Neuronal stem cell (in vitro differentiated cells): ENCODE data around the gene RELL2.
A peak's percentile ranks its signal among the peaks of the same experiment; 100 is the strongest.

ENCODE experiments used
- DNase-seq: peaks from one replicate; pipeline ENCODE4 v3.0.0-alpha.2; 2013; ENCODE audit warnings: low spot score
- H2AFZ ChIP-seq: one replicate; pipeline ENCODE4 v1.6.1; 2013; ENCODE audit warnings: mild to moderate bottlenecking, low read length, inconsistent platforms
- H2AK5ac ChIP-seq: 2 replicates; pipeline ENCODE4 v1.6.1; 2013; ENCODE audit warnings: low read depth, mild to moderate bottlenecking, inconsistent platforms, low read length, moderate library complexity, mixed read lengths
- H2BK120ac ChIP-seq: 2 replicates; pipeline ENCODE4 v1.6.1; 2013; ENCODE audit warnings: low read depth, mild to moderate bottlenecking, inconsistent platforms, low read length, moderate library complexity, mixed read lengths
- H2BK12ac ChIP-seq: one replicate; pipeline ENCODE4 v1.6.1; 2013; ENCODE audit warnings: low read length, inconsistent platforms
- H2BK15ac ChIP-seq: 2 replicates; pipeline ENCODE4 v1.6.1; 2013; ENCODE audit warnings: mild to moderate bottlenecking, low read length, inconsistent platforms, mixed read lengths
- H2BK5ac ChIP-seq: one replicate; pipeline ENCODE4 v1.6.1; 2013; ENCODE audit warnings: inconsistent platforms, mild to moderate bottlenecking, low read length, moderate library complexity
- H3K14ac ChIP-seq: one replicate; pipeline ENCODE4 v1.6.1; 2013; ENCODE audit warnings: low read length, inconsistent platforms
- H3K18ac ChIP-seq: 2 replicates; pipeline ENCODE4 v1.6.1; 2013; ENCODE audit warnings: low read length, inconsistent platforms
- H3K23ac ChIP-seq: 2 replicates; pipeline ENCODE4 v1.6.1; 2013; ENCODE audit warnings: low read depth, mild to moderate bottlenecking, mixed read lengths, low read length, inconsistent platforms; ENCODE audit not compliant: poor library complexity
- H3K27ac ChIP-seq: replicated peaks from 3 replicates; pipeline ENCODE4 v1.5.1; 2013; ENCODE audit warnings: low read length, inconsistent platforms
- H3K27me3 ChIP-seq, 3 experiments: 2 replicates each; pipeline ENCODE4 v1.6.1; 2013; ENCODE audit warnings: low read length in 3 of 3, mild to moderate bottlenecking in 2 of 3, inconsistent platforms in 1 of 3, low read depth in 1 of 3, mixed read lengths in 1 of 3, moderate library complexity in 1 of 3; ENCODE audit not compliant: control insufficient read depth in 3 of 3, insufficient read depth in 3 of 3
- H3K36me3 ChIP-seq, 2 donors: replicated peaks in 1 of 2; 2 replicates each; pipeline ENCODE4 v1.6.1; 2013; ENCODE audit warnings: low read length in 2 of 2; ENCODE audit not compliant: control insufficient read depth in 2 of 2, insufficient read depth in 2 of 2
- H3K4ac ChIP-seq: 2 replicates; pipeline ENCODE4 v1.6.1; 2013; ENCODE audit warnings: inconsistent platforms, mild to moderate bottlenecking, low read length, moderate library complexity
- H3K4me1 ChIP-seq, 2 donors: 1 replicate in 1 of 2; 2 replicates in 1 of 2; pipeline ENCODE4 v1.6.1; 2013; ENCODE audit warnings: low read length in 2 of 2, low read depth in 1 of 2; ENCODE audit not compliant: control insufficient read depth in 2 of 2, insufficient read depth in 1 of 2
- H3K4me2 ChIP-seq: one replicate; pipeline ENCODE4 v1.6.1; 2013; ENCODE audit warnings: mild to moderate bottlenecking, low read length, inconsistent platforms; ENCODE audit not compliant: insufficient read depth, poor library complexity, severe bottlenecking
- H3K4me3 ChIP-seq, 2 donors: 2 replicates each; pipeline ENCODE4 v1.5.1; 2013; ENCODE audit warnings: low read length in 2 of 2, mild to moderate bottlenecking in 2 of 2, inconsistent platforms in 1 of 2, moderate library complexity in 1 of 2
- H3K79me1 ChIP-seq: one replicate; pipeline ENCODE4 v1.6.1; 2013; ENCODE audit warnings: low read depth, mild to moderate bottlenecking, inconsistent platforms, low read length, moderate library complexity
- H3K9ac ChIP-seq: one replicate; pipeline ENCODE4 v1.6.1; 2013; ENCODE audit warnings: mild to moderate bottlenecking, low read depth, low read length, inconsistent platforms; ENCODE audit not compliant: poor library complexity
- H3K9me3 ChIP-seq, 2 donors: replicated peaks in 1 of 2; 2 replicates each; pipeline versions ENCODE3 to v1.6.1; 2013; ENCODE audit warnings: low read length in 2 of 2, mild to moderate bottlenecking in 2 of 2, inconsistent platforms in 1 of 2, low read depth in 1 of 2, mixed read lengths in 1 of 2, moderate library complexity in 1 of 2; ENCODE audit not compliant: control insufficient read depth in 2 of 2, insufficient read depth in 1 of 2
- H4K8ac ChIP-seq: one replicate; pipeline ENCODE4 v1.6.1; 2013; ENCODE audit warnings: low read depth, mild to moderate bottlenecking, inconsistent platforms, low read length, moderate library complexity
- H4K91ac ChIP-seq: one replicate; pipeline ENCODE4 v1.6.1; 2013; ENCODE audit warnings: low read length, low read depth, mild to moderate bottlenecking, inconsistent platforms; ENCODE audit not compliant: poor library complexity
- WGBS, 2 donors: extraction: QIAGEN DNeasy Blood & Tissue Kit; methylation state at CpG; one replicate each; pipeline ENCODE4 v1.1.7; 2013; ENCODE audit warnings: missing lambda C conversion rate in 2 of 2, mixed read lengths in 1 of 2; ENCODE audit not compliant: insufficient read length in 2 of 2, insufficient replicate concordance in 1 of 2; ENCODE audit errors: extremely low coverage in 2 of 2; 5-methylcytosine and 5-hydroxymethylcytosine counted together

Gene RELL2

GRCh38 chr5:141655020-141655419 lies 18.2 kb downstream of the RELL2 start:
- H2AFZ ChIP-seq, result no peak overlapping the region

GRCh38 chr5:141656396-141656795 lies 19.6 kb downstream of the RELL2 start:
- no peaks in the 10 kb centered on the region for H3K79me1 ChIP-seq
- H3K4me2 ChIP-seq, result no peak overlapping the region
- no peak overlapping the region for H2BK12ac ChIP-seq
- no peak overlapping the region for H3K27ac ChIP-seq
- no peak overlapping the region for H2BK120ac ChIP-seq
- H3K4me3 ChIP-seq, result no peak overlapping the region
- H3K9ac ChIP-seq, result no peak overlapping the region
- H3K27me3 ChIP-seq, result no peaks in the 10 kb centered on the region
- H4K91ac ChIP-seq, result no peak overlapping the region
- peaks cover 0 to 3% of the 10 kb centered on the region in 2 donors for H3K4me1 ChIP-seq
- H2AFZ ChIP-seq, result no peak overlapping the region
- no peak overlapping the region for H2BK5ac ChIP-seq
- H2BK15ac ChIP-seq, result no peak overlapping the region
- H2AK5ac ChIP-seq, result no peak overlapping the region
- no peak overlapping the region for H3K14ac ChIP-seq
- H3K23ac ChIP-seq, result no peak overlapping the region
- no peak overlapping the region for H3K18ac ChIP-seq
- peaks cover 30% of the 10 kb centered on the region in 2 donors for H3K36me3 ChIP-seq
- WGBS, 2 donors, result no CpG with 5 or more reads among the region's 9 CpGs
- no peak overlapping the region for H3K4ac ChIP-seq
- no peak for DNase-seq
- H4K8ac ChIP-seq, result no peak overlapping the region
- no peaks in the 10 kb centered on the region for H3K9me3 ChIP-seq

More at GRCh38 chr5:141655020-141655419, 18.2 kb downstream of the RELL2 start:
- Histone ChIP-seq H3K9me3 (no peaks in the 10 kb centered on the region), H3K14ac (no peak overlapping the region), H3K27ac (no peak overlapping the region), H3K36me3 (peaks cover 30% of the 10 kb centered on the region in 2 donors), H4K8ac (no peak overlapping the region), H3K18ac (no peak overlapping the region), H3K4me3 (no peak overlapping the region), H3K4ac (no peak overlapping the region), H2BK12ac (no peak overlapping the region), H3K27me3 (no peaks in the 10 kb centered on the region), H2BK5ac (no peak overlapping the region), H4K91ac (no peak overlapping the region), H3K4me1 (peaks cover 3 to 5% of the 10 kb centered on the region in 2 donors), H2AK5ac (no peak overlapping the region), H3K79me1 (no peaks in the 10 kb centered on the region), H3K9ac (peak overlapping the region; percentile 45), H3K4me2 (no peak overlapping the region), H2BK120ac (no peak overlapping the region), H3K23ac (no peak overlapping the region), H2BK15ac (no peak overlapping the region)
- WGBS, 2 donors, result no CpG with 5 or more reads among the region's 7 CpGs
- DNase-seq, result no peak

- no peaks in the 10 kb centered on the region for H3K27me3 ChIP-seq
- H3K23ac ChIP-seq, result no peak overlapping the region
- no peaks in the 10 kb centered on the region for H3K79me1 ChIP-seq
- no peaks in the 10 kb centered on the region for H3K9me3 ChIP-seq
- H2AK5ac ChIP-seq, result no peak overlapping the region
- no peak overlapping the region for H2BK15ac ChIP-seq
- no peak overlapping the region for H3K4me2 ChIP-seq
- H3K4ac ChIP-seq, result no peak overlapping the region
- no peak overlapping the region for H3K4me3 ChIP-seq
- no peak overlapping the region for H3K14ac ChIP-seq
- no peak overlapping the region for H2BK5ac ChIP-seq
- DNase-seq, result no peak
- no peak overlapping the region for H3K18ac ChIP-seq
- H4K91ac ChIP-seq, result no peak overlapping the region
- no peak overlapping the region for H4K8ac ChIP-seq
- H3K27ac ChIP-seq, result no peak overlapping the region
- no CpG with 5 or more reads among the region's 1 CpG for WGBS, 2 donors
- peaks cover 30 to 33% of the 10 kb centered on the region in 2 donors for H3K36me3 ChIP-seq
- no peak overlapping the region for H2BK12ac ChIP-seq
- H2AFZ ChIP-seq, result no peak overlapping the region
- no peaks in the 10 kb centered on the region for H3K4me1 ChIP-seq
- no peak overlapping the region for H2BK120ac ChIP-seq
- H3K9ac ChIP-seq, result no peak overlapping the region
Measured at GRCh38 chr5:141657404-141657803, 20.6 kb downstream of the RELL2 start.

DNA sequence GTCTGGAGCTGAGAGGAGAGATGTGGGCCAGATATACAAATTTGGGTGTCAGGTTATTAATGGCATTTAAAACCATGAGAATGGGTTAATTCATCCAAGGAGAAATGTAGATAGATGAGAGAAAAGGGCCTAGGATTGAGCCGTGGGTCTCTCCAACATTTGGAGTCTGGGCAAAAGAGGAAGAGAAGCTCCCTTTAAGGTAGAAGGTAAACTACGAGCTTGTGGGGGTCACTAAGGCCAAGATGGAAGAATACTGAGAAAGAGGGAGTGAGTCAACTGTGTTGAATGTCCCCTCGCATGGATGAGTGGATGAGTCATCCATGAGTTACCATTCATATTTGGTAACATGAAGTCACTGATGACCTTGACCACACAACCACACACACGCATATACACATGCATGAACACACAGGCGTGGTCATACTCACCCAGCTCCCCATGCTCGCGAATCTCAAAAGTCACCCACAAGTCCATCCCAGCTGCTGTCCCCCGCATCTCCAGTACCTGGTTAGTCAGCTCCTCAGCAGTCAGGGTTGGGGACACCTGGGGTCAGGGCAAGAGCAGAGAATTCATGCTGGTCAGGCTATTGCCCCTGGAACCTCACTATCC lies 21.2 kb downstream of the RELL2 start:
- Histone ChIP-seq H4K8ac (no peak overlapping the region), H3K27ac (no peak overlapping the region), H3K4ac (no peak overlapping the region), H2AK5ac (no peak overlapping the region), H3K18ac (no peak overlapping the region), H3K23ac (no peak overlapping the region), H3K9ac (no peak overlapping the region), H2BK12ac (no peak overlapping the region), H3K27me3 (no peaks in the 10 kb centered on the region), H3K4me3 (no peak overlapping the region), H3K36me3 (peaks cover 30 to 33% of the 10 kb centered on the region in 2 donors), H3K4me2 (no peak overlapping the region), H3K4me1 (no peaks in the 10 kb centered on the region), H3K79me1 (no peaks in the 10 kb centered on the region), H2BK5ac (no peak overlapping the region), H2AFZ (no peak overlapping the region), H4K91ac (no peak overlapping the region), H2BK15ac (no peak overlapping the region), H3K14ac (no peak overlapping the region), H3K9me3 (no peaks in the 10 kb centered on the region), H2BK120ac (no peak overlapping the region)
- DNase-seq, result no peak
- no CpG with 5 or more reads among the region's 8 CpGs for WGBS, 2 donors
